Prostate gland (tissue), 2 donors: ENCODE measurements around the gene HMX3. TPM values are rescaled to one million over a fixed set of nuclear protein-coding genes. Genes with fewer than 3 reads are reported as not detected.

Source experiments
- DNase-seq: peaks from one replicate; pipeline ENCODE4 v3.0.0-alpha.2; 2019; ENCODE audit warnings: low spot score
- H3K27ac ChIP-seq, 2 donors: fragments of 200-600 bp; sonication (generic); 2 replicates each; pipeline ENCODE4 v1.5.1; 2017 to 2019
- H3K27me3 ChIP-seq: fragments of 200-600 bp; sonication (generic); replicated peaks from 2 replicates; pipeline ENCODE4 v1.5.1; 2019; ENCODE audit not compliant: insufficient read depth
- H3K36me3 ChIP-seq, 2 donors: fragments of 200-600 bp; sonication (generic); 1 replicate in 1 of 2; 2 replicates in 1 of 2; pipeline versions ENCODE4 v1.5.1 to v1.8.1; 2017 to 2019
- H3K4me1 ChIP-seq: fragments of 200-600 bp; sonication (generic); replicated peaks from 2 replicates; pipeline ENCODE4 v1.5.1; 2019
- H3K4me3 ChIP-seq, 2 donors: fragments of 200-600 bp; sonication (generic); 2 replicates each; pipeline ENCODE4 v1.5.1; 2017 to 2019
- H3K9me3 ChIP-seq: fragments of 200-600 bp; sonication (generic); 2 replicates; pipeline ENCODE4 v1.5.1; 2017
- CTCF ChIP-seq, 4 experiments: fragments of 200-600 bp in 2 of 4; fragments of 450-650 bp in 2 of 4; sonication (generic) in 2 of 4; IDR thresholded peaks; 1 replicate in 3 of 4; 2 replicates in 1 of 4; pipeline ENCODE4 v1.5.1; 2016 to 2019; ENCODE audit warnings: antibody characterized with exemption in 4 of 4, mild to moderate bottlenecking in 2 of 4, moderate library complexity in 2 of 4
- POLR2A ChIP-seq: fragments of 450-650 bp; IDR thresholded peaks from one replicate; pipeline ENCODE4 v1.6.1; 2016; ENCODE audit warnings: antibody characterized with exemption, mild to moderate bottlenecking
- POLR2AphosphoS5 ChIP-seq: sonication (generic); formaldehyde crosslinking; IDR thresholded peaks from one replicate; pipeline ENCODE4 v1.6.1; 2017; ENCODE audit warnings: antibody characterized with exemption
- WGBS: methylation state at CpG from one replicate; pipeline ENCODE4 v1.1.5; 2018; 5-methylcytosine and 5-hydroxymethylcytosine counted together
- intact Hi-C: fragments of 100-400 bp; cut with DNase I; formaldehyde crosslinking; loops from one replicate; pipeline ENCODE4 v1.14.2; 2022
- total RNA-seq, 2 donors: library from RNA; depleted of rRNA; stranded (reverse); fragments of >200 nt; gene quantifications; one replicate each; pipeline ENCODE4 v1.1.0, GENCODE V29; 2016

Gene HMX3
- total RNA-seq, 2 donors from 2014 or later = not detected

DNA sequence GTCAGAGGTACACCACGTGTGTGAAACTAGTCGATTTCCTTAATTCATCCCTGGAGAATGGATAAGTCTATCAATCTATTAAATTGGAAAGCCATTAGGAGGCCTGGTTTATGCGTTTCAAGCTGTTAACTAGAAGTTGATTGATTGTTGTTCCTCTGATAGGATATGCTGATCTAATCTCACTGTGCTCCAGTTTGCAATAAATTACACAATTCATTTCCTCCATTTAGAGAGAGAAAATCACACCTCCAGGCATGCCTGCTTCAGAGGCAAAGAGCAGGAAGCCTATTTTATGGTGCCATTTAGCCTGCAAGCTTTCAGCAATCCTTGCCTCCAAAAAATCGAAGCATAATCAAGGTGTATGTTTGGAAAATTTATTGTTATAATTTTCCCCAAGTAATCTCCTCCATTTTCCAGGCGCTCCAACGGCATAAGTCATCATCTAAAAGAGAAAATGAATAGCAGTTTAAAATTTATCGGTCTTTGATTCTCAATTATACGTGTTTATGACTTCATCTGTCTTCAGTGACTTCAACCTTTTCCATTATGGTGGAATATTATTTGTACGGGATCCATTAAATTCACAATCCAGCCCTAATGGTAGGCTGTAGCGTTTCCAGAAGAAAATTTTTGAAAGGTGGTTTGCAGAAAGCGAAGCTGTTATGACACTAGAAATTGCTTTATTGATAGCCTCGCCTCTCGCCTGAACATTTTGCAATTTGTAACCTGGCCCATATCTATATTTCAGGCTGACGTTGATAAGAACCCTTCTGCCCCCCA lies 42.9 kb upstream of the HMX3 start:
- H3K4me3 ChIP-seq = no peak overlapping the region
- H3K4me1 ChIP-seq = no peaks in the 10 kb centered on the region
- intact Hi-C loops = no loop called here
- no peaks in the 10 kb centered on the region for H3K9me3 ChIP-seq
- WGBS = 75% methylated on average over 14 of the region's 14 CpGs
- peaks cover 8% of the 10 kb centered on the region for H3K27me3 ChIP-seq
- no peak for DNase-seq
- TF ChIP-seq POLR2AphosphoS5 (no peak), POLR2A (no peak), CTCF (IDR thresholded peaks at IDR 0.05) (no peak)
- H3K36me3 ChIP-seq = no peaks in the 10 kb centered on the region
- H3K27ac ChIP-seq = no peak overlapping the region

DNA sequence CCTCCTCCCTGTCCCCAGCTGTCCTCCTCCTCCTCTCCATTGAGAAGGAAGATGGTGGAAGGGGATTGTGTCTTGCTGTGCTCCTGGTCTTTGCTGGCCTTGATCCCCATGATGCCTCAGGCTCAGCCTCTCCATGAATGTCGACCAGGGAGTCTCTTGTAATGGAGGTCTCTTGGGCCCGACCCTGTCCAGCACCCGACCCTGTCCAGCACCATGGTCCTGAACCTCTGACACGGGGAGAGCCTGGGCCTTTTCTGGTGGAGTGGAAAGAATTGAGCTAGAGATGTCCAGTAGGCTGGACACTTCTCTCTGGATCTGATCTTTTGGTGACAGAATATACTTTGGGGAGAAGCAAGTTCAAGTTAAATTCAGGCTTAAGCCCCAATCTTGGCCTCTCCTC lies 42.3 kb upstream of the HMX3 start:
- TF ChIP-seq CTCF (IDR thresholded peaks at IDR 0.05) (no peak), POLR2AphosphoS5 (no peak), POLR2A (no peak)
- Histone ChIP-seq H3K4me1 (no peaks in the 10 kb centered on the region), H3K27ac (no peak overlapping the region), H3K4me3 (no peak overlapping the region), H3K27me3 (peaks cover 8% of the 10 kb centered on the region), H3K36me3 (no peaks in the 10 kb centered on the region), H3K9me3 (no peaks in the 10 kb centered on the region)
- no peak for DNase-seq
- WGBS = 79% methylated on average over 4 of the region's 4 CpGs
- intact Hi-C loops = no loop called here

DNA sequence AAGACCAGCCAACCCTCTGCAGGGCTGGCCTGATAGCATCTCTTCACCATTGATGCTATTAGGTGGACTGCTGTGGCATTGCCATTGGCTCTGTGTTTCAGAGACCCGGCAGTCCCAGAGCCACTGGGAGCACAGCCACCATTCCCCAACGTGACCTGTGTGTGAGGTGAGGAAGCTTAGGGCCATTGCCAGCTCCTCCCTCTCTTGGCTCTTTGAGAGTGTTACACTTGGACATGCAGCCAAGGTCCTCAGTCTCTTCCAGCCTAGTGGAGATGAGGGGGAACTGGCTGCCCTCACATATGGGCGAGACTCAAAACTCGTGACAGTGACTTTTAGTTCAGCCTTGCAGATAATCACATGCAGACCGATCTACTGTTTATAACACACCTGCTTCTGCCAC lies 39.3 kb upstream of the HMX3 start:
- H3K27ac ChIP-seq = no peak overlapping the region
- TF ChIP-seq CTCF (IDR thresholded peaks at IDR 0.05) (no peak), POLR2A (no peak), POLR2AphosphoS5 (no peak)
- H3K4me1 ChIP-seq = no peaks in the 10 kb centered on the region
- intact Hi-C loops = no loop called here
- no peaks in the 10 kb centered on the region for H3K9me3 ChIP-seq
- H3K36me3 ChIP-seq = no peaks in the 10 kb centered on the region
- no peak overlapping the region for H3K4me3 ChIP-seq
- WGBS = 65% methylated on average over 5 of the region's 5 CpGs
- H3K27me3 ChIP-seq = peaks cover 8% of the 10 kb centered on the region
- DNase-seq = no peak

GRCh38 chr10:123097039-123097438 lies 38.7 kb upstream of the HMX3 start:
- intact Hi-C loops = no loop called here

More at GRCh38 chr10:123097039-123097438, 38.7 kb upstream of the HMX3 start:
- Histone ChIP-seq H3K4me1 (no peaks in the 10 kb centered on the region), H3K36me3 (no peaks in the 10 kb centered on the region), H3K27ac (no peak overlapping the region), H3K27me3 (peaks cover 8% of the 10 kb centered on the region), H3K9me3 (no peaks in the 10 kb centered on the region), H3K4me3 (no peak overlapping the region)
- 82% methylated on average over 7 of the region's 7 CpGs for WGBS
- no peak for DNase-seq
- TF ChIP-seq CTCF (IDR thresholded peaks at IDR 0.05) = no peak
- no peak for TF ChIP-seq POLR2A
- no peak for TF ChIP-seq POLR2AphosphoS5
